Gastroesophageal sphincter (tissue), 2 donors: ENCODE data around the gene RNASEH2C.
"Not testable (repeated sequence)": the region's sequence is repeated elsewhere in the genome, so short reads cannot be mapped to it uniquely, and the experiment has no call there.

Experiments used
- POLR2A ChIP-seq, 2 donors: fragments of 450-650 bp; IDR thresholded peaks; one replicate each; pipeline ENCODE4 v1.6.1; 2017; ENCODE audit warnings: antibody characterized with exemption in 2 of 2, mild to moderate bottlenecking in 2 of 2, moderate library complexity in 1 of 2
- POLR2AphosphoS5 ChIP-seq: sonication (generic); formaldehyde crosslinking; IDR thresholded peaks from one replicate; pipeline ENCODE4 v1.6.1; 2017; ENCODE audit warnings: antibody characterized with exemption

DNA sequence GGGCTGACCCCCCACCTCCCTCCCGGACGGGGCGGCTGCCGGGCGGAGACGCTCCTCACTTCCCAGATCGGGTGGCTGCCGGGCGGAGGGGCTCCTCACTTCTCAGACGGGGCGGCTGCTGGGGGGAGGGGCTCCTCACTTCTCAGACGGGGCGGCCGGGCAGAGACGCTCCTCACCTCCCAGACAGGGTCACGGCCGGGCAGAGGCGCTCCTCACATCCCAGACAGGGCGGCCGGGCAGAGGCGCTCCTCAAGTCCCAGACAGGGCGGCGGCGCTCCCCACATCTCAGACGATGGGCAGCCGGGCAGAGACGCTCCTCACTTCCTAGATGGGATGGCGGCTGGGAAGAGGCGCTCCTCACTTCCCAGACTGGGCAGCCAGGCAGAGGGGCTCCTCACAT, 42.2 kb upstream of the RNASEH2C start:
- not testable (repeated sequence) for TF ChIP-seq POLR2AphosphoS5; POLR2A (IDR thresholded peaks at IDR 0.05)
